Body of pancreas (tissue), 4 donors: ENCODE measurements around the gene NUCKS1.

Source experiments
- CTCF ChIP-seq, 7 experiments: fragments of 450-650 bp in 4 of 7; fragments of 200-600 bp in 3 of 7; sonication (generic) in 3 of 7; IDR thresholded peaks; one replicate each; pipeline ENCODE4 v1.5.1; 2016 to 2019; ENCODE audit warnings: antibody characterized with exemption in 7 of 7
- POLR2A ChIP-seq, 3 donors: fragments of 450-650 bp; IDR thresholded peaks; one replicate each; pipeline ENCODE4 v1.6.1; 2016; ENCODE audit warnings: antibody characterized with exemption in 3 of 3, mild to moderate bottlenecking in 2 of 3

GRCh38 chr1:205786601-205787000, 36.6 kb upstream of the NUCKS1 start:
- TF ChIP-seq CTCF (IDR thresholded peaks at IDR 0.05) = no peak
- no peak for TF ChIP-seq POLR2A (IDR thresholded peaks at IDR 0.05)
